Right lobe of liver (tissue), 4 donors: ENCODE data around the gene SEC22B.
"Not testable (repeated sequence)": the region's sequence is repeated elsewhere in the genome, so short reads cannot be mapped to it uniquely, and the experiment has no call there.

Source experiments
- CTCF ChIP-seq, 4 donors: fragments of 200-600 bp in 3 of 4; fragments of 450-650 bp in 1 of 4; IDR thresholded peaks; one replicate each; pipeline versions ENCODE4 v1.5.1 to v1.8.0; 2016 to 2022; ENCODE audit warnings: antibody characterized with exemption in 4 of 4, mild to moderate bottlenecking in 2 of 4
- POLR2A ChIP-seq: fragments of 450-650 bp; IDR thresholded peaks from one replicate; pipeline ENCODE4 v1.6.1; 2017; ENCODE audit warnings: antibody characterized with exemption, mild to moderate bottlenecking
- donor health status: DM: no; HTN: no; CAD: no.
- donor health status: DM: no; HTN: no; CAD: no.
- donor health status: DM: no; HTN: yes; CAD: no.

GRCh38 chr1:120162015-120162414, 14.3 kb downstream of the SEC22B start:
- TF ChIP-seq CTCF (IDR thresholded peaks at IDR 0.05); POLR2A: not testable (repeated sequence)
